A549 (cell line): Measurements from ENCODE around the gene IL23R.

Source experiments
- BHLHE40 ChIP-seq: IDR thresholded peaks from 2 replicates; pipeline ENCODE4 v1.6.1; 2012; ENCODE audit warnings: low read depth, low read length, inconsistent platforms
- CEBPB ChIP-seq, 2 experiments: fragments of >200 bp in 1 of 2; sonication (Bioruptor Twin) in 1 of 2; formaldehyde crosslinking in 1 of 2; IDR thresholded peaks; 2 replicates each; pipeline ENCODE4 v1.6.1; 2012 to 2016
- EP300 ChIP-seq, 2 experiments: fragments of >200 bp; sonication (Bioruptor Twin); formaldehyde crosslinking; IDR thresholded peaks; 2 replicates in 1 of 2; 3 replicates in 1 of 2; pipeline ENCODE4 v1.6.1; 2016 to 2017
- ESRRA ChIP-seq: fragments of 150-350 bp; IDR thresholded peaks from 2 replicates; pipeline ENCODE4 v1.6.1; 2014; ENCODE audit warnings: mild to moderate bottlenecking, low read length, borderline replicate concordance
- KDM1A ChIP-seq: fragments of 200-600 bp; sonication (generic); IDR thresholded peaks from 2 replicates; pipeline ENCODE4 v1.6.1; 2016; ENCODE audit warnings: low read depth, mild to moderate bottlenecking
- NFE2L2 ChIP-seq: fragments of 150-350 bp; conservative IDR thresholded peaks from 2 replicates; pipeline ENCODE4 v1.6.1; 2014; ENCODE audit warnings: low read length
- POLR2A ChIP-seq: IDR thresholded peaks from 2 replicates; pipeline ENCODE4 v1.6.1; 2012; ENCODE audit warnings: mild to moderate bottlenecking, low read length
- RAD21 ChIP-seq, 2 experiments: fragments of >200 bp in 1 of 2; sonication (Bioruptor Twin) in 1 of 2; formaldehyde crosslinking in 1 of 2; IDR thresholded peaks in 1 of 2; conservative IDR thresholded peaks in 1 of 2; 2 replicates in 1 of 2; 3 replicates in 1 of 2; pipeline ENCODE4 v1.6.1; 2012 to 2018; ENCODE audit warnings: inconsistent platforms in 1 of 2
- SMC3 ChIP-seq: fragments of >200 bp; sonication (Bioruptor Twin); formaldehyde crosslinking; IDR thresholded peaks from 3 replicates; pipeline ENCODE4 v1.6.1; 2018; ENCODE audit warnings: inconsistent platforms
- TP53 ChIP-seq: fragments of 250-450 bp; sonication (Bioruptor Pico); IDR thresholded peaks from 2 replicates; pipeline ENCODE4 v1.5.0; 2021; ENCODE audit warnings: mild to moderate bottlenecking, moderate library complexity
- TF ChIP-seq, protein P1 (sequence below): fragments of >200 bp; sonication (Bioruptor Twin); formaldehyde crosslinking; IDR thresholded peaks from 3 replicates; pipeline ENCODE4 v1.5.1; 2016
- TF ChIP-seq, protein P2 (sequence below): fragments of 200-600 bp; sonication (generic); IDR thresholded peaks from 2 replicates; pipeline ENCODE4 v1.6.1; 2016; ENCODE audit warnings: antibody characterized with exemption, mild to moderate bottlenecking, moderate library complexity
- TF ChIP-seq, protein P3 (sequence below): fragments of 150-350 bp; IDR thresholded peaks from 2 replicates; pipeline ENCODE4 v1.6.1; 2014; ENCODE audit warnings: low read depth, mild to moderate bottlenecking, low read length

- TF ChIP-seq POLR2A (no peak), NFE2L2 (no peak), EP300 (IDR thresholded peaks at IDR 0.05) (no peak), BHLHE40 (no peak), CEBPB (IDR thresholded peaks at IDR 0.05) (no peak), ESRRA (no peak), KDM1A (no peak), TP53 (no peak), SMC3 (no peak), RAD21 (conservative IDR thresholded peaks at IDR 0.05 in 1 of 2, IDR thresholded peaks at IDR 0.05 in 1 of 2) (no peak)
- TF ChIP-seq, protein P1, sequence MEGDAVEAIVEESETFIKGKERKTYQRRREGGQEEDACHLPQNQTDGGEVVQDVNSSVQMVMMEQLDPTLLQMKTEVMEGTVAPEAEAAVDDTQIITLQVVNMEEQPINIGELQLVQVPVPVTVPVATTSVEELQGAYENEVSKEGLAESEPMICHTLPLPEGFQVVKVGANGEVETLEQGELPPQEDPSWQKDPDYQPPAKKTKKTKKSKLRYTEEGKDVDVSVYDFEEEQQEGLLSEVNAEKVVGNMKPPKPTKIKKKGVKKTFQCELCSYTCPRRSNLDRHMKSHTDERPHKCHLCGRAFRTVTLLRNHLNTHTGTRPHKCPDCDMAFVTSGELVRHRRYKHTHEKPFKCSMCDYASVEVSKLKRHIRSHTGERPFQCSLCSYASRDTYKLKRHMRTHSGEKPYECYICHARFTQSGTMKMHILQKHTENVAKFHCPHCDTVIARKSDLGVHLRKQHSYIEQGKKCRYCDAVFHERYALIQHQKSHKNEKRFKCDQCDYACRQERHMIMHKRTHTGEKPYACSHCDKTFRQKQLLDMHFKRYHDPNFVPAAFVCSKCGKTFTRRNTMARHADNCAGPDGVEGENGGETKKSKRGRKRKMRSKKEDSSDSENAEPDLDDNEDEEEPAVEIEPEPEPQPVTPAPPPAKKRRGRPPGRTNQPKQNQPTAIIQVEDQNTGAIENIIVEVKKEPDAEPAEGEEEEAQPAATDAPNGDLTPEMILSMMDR: no peak
- TF ChIP-seq, protein P2, sequence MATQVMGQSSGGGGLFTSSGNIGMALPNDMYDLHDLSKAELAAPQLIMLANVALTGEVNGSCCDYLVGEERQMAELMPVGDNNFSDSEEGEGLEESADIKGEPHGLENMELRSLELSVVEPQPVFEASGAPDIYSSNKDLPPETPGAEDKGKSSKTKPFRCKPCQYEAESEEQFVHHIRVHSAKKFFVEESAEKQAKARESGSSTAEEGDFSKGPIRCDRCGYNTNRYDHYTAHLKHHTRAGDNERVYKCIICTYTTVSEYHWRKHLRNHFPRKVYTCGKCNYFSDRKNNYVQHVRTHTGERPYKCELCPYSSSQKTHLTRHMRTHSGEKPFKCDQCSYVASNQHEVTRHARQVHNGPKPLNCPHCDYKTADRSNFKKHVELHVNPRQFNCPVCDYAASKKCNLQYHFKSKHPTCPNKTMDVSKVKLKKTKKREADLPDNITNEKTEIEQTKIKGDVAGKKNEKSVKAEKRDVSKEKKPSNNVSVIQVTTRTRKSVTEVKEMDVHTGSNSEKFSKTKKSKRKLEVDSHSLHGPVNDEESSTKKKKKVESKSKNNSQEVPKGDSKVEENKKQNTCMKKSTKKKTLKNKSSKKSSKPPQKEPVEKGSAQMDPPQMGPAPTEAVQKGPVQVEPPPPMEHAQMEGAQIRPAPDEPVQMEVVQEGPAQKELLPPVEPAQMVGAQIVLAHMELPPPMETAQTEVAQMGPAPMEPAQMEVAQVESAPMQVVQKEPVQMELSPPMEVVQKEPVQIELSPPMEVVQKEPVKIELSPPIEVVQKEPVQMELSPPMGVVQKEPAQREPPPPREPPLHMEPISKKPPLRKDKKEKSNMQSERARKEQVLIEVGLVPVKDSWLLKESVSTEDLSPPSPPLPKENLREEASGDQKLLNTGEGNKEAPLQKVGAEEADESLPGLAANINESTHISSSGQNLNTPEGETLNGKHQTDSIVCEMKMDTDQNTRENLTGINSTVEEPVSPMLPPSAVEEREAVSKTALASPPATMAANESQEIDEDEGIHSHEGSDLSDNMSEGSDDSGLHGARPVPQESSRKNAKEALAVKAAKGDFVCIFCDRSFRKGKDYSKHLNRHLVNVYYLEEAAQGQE: no peak
- TF ChIP-seq, protein P3, sequence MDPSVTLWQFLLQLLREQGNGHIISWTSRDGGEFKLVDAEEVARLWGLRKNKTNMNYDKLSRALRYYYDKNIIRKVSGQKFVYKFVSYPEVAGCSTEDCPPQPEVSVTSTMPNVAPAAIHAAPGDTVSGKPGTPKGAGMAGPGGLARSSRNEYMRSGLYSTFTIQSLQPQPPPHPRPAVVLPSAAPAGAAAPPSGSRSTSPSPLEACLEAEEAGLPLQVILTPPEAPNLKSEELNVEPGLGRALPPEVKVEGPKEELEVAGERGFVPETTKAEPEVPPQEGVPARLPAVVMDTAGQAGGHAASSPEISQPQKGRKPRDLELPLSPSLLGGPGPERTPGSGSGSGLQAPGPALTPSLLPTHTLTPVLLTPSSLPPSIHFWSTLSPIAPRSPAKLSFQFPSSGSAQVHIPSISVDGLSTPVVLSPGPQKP: no peak
Observed at GRCh38 chr1:67133177-67133576, 33.1 kb upstream of the IL23R start.
